MM.1S (cell line): Measurements from ENCODE around the gene FUT3.
A peak's percentile ranks its signal among the peaks of the same experiment; 100 is the strongest.

Experiments used
- DNase-seq: peaks from one replicate; pipeline ENCODE4 v3.0.0-alpha.2; 2015
- H2AFZ ChIP-seq: fragments of 300-600 bp; sonication (generic); 2 replicates; pipeline ENCODE4 v1.6.0; 2016; ENCODE audit warnings: antibody characterized with exemption, low read length
- H3F3A ChIP-seq: fragments of 300-600 bp; sonication (generic); 2 replicates; pipeline ENCODE4 v1.6.1; 2016; ENCODE audit warnings: mild to moderate bottlenecking, antibody characterized with exemption, low read length, moderate library complexity, mixed read lengths; ENCODE audit not compliant: insufficient read depth
- H3K27ac ChIP-seq: fragments of 300-600 bp; sonication (generic); 2 replicates; pipeline ENCODE4 v1.5.1; 2016; ENCODE audit warnings: mild to moderate bottlenecking, low read length
- H3K27me3 ChIP-seq: fragments of 300-600 bp; sonication (generic); replicated peaks from 2 replicates; pipeline ENCODE4 v1.6.0; 2016; ENCODE audit warnings: low read length; ENCODE audit not compliant: insufficient read depth
- H3K36me3 ChIP-seq: fragments of 300-600 bp; sonication (generic); replicated peaks from 2 replicates; pipeline ENCODE4 v1.6.1; 2016; ENCODE audit warnings: mild to moderate bottlenecking, low read length, mixed read lengths; ENCODE audit not compliant: insufficient read depth
- H3K4me1 ChIP-seq: fragments of 300-600 bp; sonication (generic); 2 replicates; pipeline ENCODE4 v1.6.1; 2016; ENCODE audit warnings: low read length, mixed read lengths
- H3K4me2 ChIP-seq: fragments of 300-600 bp; sonication (generic); 2 replicates; pipeline ENCODE4 v1.6.0; 2016; ENCODE audit warnings: low read depth, low read length
- H3K4me3 ChIP-seq: fragments of 300-600 bp; sonication (generic); 2 replicates; pipeline ENCODE4 v1.5.1; 2016; ENCODE audit warnings: low read length, mixed read lengths
- H3K79me2 ChIP-seq: fragments of 300-600 bp; sonication (generic); 2 replicates; pipeline ENCODE4 v1.6.1; 2016; ENCODE audit warnings: mixed run types, low read length, mixed read lengths
- H3K9ac ChIP-seq: fragments of 300-600 bp; sonication (generic); 2 replicates; pipeline ENCODE4 v1.6.1; 2016; ENCODE audit warnings: low read length, mixed read lengths
- H3K9me2 ChIP-seq: fragments of 300-600 bp; sonication (generic); replicated peaks from 2 replicates; pipeline ENCODE4 v1.6.1; 2016; ENCODE audit warnings: mild to moderate bottlenecking, low read length, mixed read lengths; ENCODE audit not compliant: insufficient read depth
- H3K9me3 ChIP-seq: fragments of 300-600 bp; sonication (generic); replicated peaks from 2 replicates; pipeline ENCODE4 v1.6.1; 2016; ENCODE audit warnings: mild to moderate bottlenecking, low read length, mixed read lengths; ENCODE audit not compliant: insufficient read depth
- H4K20me1 ChIP-seq: fragments of 300-600 bp; sonication (generic); 2 replicates; pipeline ENCODE4 v1.6.1; 2016; ENCODE audit warnings: mild to moderate bottlenecking, low read length, moderate library complexity, mixed read lengths; ENCODE audit not compliant: insufficient read depth
- CTCF ChIP-seq: fragments of 300-600 bp; sonication (generic); IDR thresholded peaks from 2 replicates; pipeline ENCODE4 v1.5.1; 2016; ENCODE audit warnings: antibody characterized with exemption, low read length, mixed read lengths
- EZH2 ChIP-seq: fragments of 300-600 bp; sonication (generic); optimal IDR thresholded peaks from 2 replicates; pipeline ENCODE3; 2017; ENCODE audit warnings: low read depth, mild to moderate bottlenecking, antibody characterized with exemption, low read length, mixed read lengths
- EZH2phosphoT487 ChIP-seq: fragments of 300-600 bp; sonication (generic); IDR thresholded peaks from 2 replicates; pipeline ENCODE4 v1.6.1; 2018; ENCODE audit warnings: antibody characterized with exemption, low read length

FUT3 gene

GRCh38 chr19:5882421-5882968 lies 31.2 kb upstream of the FUT3 start:
- Histone ChIP-seq H3K36me3 (no peaks in the 10 kb centered on the region), H3K4me2 (no peak overlapping the region), H3K79me2 (no peaks in the 10 kb centered on the region), H3K4me1 (no peaks in the 10 kb centered on the region), H2AFZ (no peak overlapping the region), H3F3A (no peaks in the 10 kb centered on the region), H3K9me3 (no peaks in the 10 kb centered on the region), H3K9ac (no peak overlapping the region), H4K20me1 (no peaks in the 10 kb centered on the region), H3K9me2 (no peaks in the 10 kb centered on the region), H3K27ac (no peak overlapping the region), H3K27me3 (peaks cover 92% of the 10 kb centered on the region), H3K4me3 (no peak overlapping the region)
- TF ChIP-seq EZH2 (no peak), EZH2phosphoT487 (no peak), CTCF (no peak)
- DNase-seq, result no peak

- Histone ChIP-seq H3K4me2 (no peak overlapping the region), H3K9me2 (no peaks in the 10 kb centered on the region), H2AFZ (no peak overlapping the region), H3F3A (no peaks in the 10 kb centered on the region), H3K27me3 (peaks cover 91% of the 10 kb centered on the region), H3K9ac (no peak overlapping the region), H4K20me1 (no peaks in the 10 kb centered on the region), H3K27ac (no peak overlapping the region), H3K4me1 (no peaks in the 10 kb centered on the region), H3K9me3 (no peaks in the 10 kb centered on the region), H3K36me3 (no peaks in the 10 kb centered on the region), H3K79me2 (no peaks in the 10 kb centered on the region), H3K4me3 (no peak overlapping the region)
- DNase-seq, result no peak
- TF ChIP-seq CTCF, result no peak
- TF ChIP-seq EZH2phosphoT487, result no peak
- no peak for TF ChIP-seq EZH2
Observed at GRCh38 chr19:5881543-5882299, 30.5 kb upstream of the FUT3 start.

GRCh38 chr19:5880604-5881078 lies 29.4 kb upstream of the FUT3 start:
- Histone ChIP-seq H3K9me3 (no peaks in the 10 kb centered on the region), H3F3A (no peaks in the 10 kb centered on the region), H3K4me3 (no peak overlapping the region), H3K27ac (no peak overlapping the region), H3K4me1 (no peaks in the 10 kb centered on the region), H3K9ac (no peak overlapping the region), H2AFZ (no peak overlapping the region), H3K4me2 (no peak overlapping the region), H3K9me2 (no peaks in the 10 kb centered on the region), H3K79me2 (no peaks in the 10 kb centered on the region), H3K36me3 (no peaks in the 10 kb centered on the region), H3K27me3 (peaks cover 88% of the 10 kb centered on the region), H4K20me1 (no peaks in the 10 kb centered on the region)
- TF ChIP-seq EZH2 (peak; percentile 50), EZH2phosphoT487 (no peak)
- no peak for DNase-seq

- TF ChIP-seq CTCF (no peak), EZH2 (no peak), EZH2phosphoT487 (no peak)
- no peak overlapping the region for H3K4me2 ChIP-seq
- peaks cover 83% of the 10 kb centered on the region for H3K27me3 ChIP-seq
- H3K9me3 ChIP-seq, result no peaks in the 10 kb centered on the region
- no peaks in the 10 kb centered on the region for H3K79me2 ChIP-seq
- H3K36me3 ChIP-seq, result no peaks in the 10 kb centered on the region
- H3K4me3 ChIP-seq, result no peak overlapping the region
- no peak overlapping the region for H3K27ac ChIP-seq
- no peaks in the 10 kb centered on the region for H4K20me1 ChIP-seq
- no peak overlapping the region for H3K9ac ChIP-seq
- H3F3A ChIP-seq, result no peaks in the 10 kb centered on the region
- no peak for DNase-seq
- H2AFZ ChIP-seq, result no peak overlapping the region
- no peaks in the 10 kb centered on the region for H3K4me1 ChIP-seq
- H3K9me2 ChIP-seq, result no peaks in the 10 kb centered on the region
Observed at GRCh38 chr19:5880196-5880595, 28.9 kb upstream of the FUT3 start.
